NCI-H748 treated with DMSO at 0.1 percent for 48 hours (cell line): ENCODE data around the gene ATF7IP2.
A peak's percentile ranks its signal among the peaks of the same experiment; 100 is the strongest.
"Not testable (repeated sequence)": the region's sequence is repeated elsewhere in the genome, so short reads cannot be mapped to it uniquely, and the experiment has no call there.

Source experiments
- DNase-seq: peaks from one replicate; lab custom pipeline; 2025; lab: John Stamatoyannopoulos, UW

ATF7IP2 gene

DNA sequence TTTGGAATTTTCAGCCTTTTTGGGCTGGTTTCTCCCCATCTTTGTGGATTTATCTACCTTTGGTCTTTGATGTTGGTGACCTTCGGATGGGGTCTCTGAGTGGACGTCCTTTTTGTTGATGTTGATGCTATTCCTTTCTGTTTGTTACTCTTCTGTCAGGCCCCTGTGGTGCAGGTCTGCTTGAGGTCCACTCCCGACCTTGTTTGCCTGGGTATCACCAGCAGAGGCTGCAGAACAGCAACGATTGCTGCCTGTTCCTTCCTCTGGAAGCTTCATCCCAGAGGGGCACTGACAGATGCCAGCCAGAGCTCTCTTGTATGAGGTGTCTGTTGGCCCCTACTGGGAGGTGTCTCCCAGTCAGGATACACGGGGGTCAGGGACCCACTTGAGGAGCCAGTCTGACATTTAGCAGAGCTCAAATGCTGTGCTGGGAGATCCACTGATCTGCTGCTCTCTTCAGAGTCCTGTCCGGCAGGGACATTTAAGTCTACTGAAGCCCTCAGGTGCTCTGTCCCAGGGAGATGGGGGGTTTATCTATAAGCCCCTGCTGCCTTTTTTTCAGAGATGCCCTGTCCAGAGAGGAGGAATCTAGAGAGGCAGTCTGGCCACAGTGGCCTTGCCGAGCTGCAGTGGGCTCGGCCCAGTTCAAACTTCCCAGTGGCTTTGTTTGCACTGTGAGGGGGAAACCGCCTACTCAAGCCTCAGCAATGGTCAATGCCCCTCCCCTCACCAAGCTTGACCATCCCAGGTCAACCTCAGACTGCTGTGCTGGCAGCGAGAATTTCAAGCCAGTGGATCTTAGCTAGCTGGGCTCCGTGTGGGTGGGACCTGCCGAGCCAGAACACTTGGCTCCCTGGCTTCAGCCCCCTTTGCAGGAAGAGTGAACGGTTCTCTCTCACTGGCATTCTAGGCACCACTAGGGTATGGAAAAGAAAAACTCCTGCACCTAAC lies 66.6 kb downstream of the ATF7IP2 start:
- not testable (repeated sequence) for DNase-seq

DNA sequence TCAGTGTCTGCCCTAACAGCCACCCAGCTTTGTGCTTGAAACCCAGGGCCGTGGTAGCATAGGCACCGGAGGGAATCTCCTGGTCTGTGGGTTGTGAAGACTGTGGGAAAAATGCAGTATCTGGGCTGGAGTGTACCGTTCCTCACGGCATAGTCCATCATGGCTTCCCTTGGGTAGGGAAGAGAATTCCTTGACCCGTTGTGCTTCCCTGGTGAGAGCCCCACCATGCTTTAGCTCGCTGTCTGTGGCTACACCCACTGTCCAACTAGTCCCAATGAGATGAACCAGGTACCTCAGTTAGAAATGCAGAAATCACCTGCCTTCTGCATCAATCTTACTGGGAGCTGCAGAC lies 67.3 kb downstream of the ATF7IP2 start:
- DNase-seq: no peak

DNA sequence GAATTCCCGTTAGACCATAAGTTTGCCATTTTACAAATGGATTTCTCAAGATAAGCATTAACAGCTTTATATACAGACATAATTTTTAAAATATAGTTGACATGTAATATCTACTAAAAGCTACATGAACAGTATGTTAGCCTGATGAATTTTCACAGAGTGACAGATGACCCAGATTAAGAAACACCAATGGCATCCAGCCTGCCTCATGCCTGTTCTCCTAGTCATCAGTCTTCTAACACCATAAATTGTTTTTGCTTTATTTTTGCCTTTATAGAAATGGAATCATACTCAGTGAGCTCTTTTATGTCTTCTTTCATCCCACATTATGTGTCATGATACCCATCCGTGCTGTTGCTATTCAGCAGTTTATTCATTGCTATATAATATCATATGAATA lies 80.0 kb downstream of the ATF7IP2 start:
- no peak for DNase-seq

DNA sequence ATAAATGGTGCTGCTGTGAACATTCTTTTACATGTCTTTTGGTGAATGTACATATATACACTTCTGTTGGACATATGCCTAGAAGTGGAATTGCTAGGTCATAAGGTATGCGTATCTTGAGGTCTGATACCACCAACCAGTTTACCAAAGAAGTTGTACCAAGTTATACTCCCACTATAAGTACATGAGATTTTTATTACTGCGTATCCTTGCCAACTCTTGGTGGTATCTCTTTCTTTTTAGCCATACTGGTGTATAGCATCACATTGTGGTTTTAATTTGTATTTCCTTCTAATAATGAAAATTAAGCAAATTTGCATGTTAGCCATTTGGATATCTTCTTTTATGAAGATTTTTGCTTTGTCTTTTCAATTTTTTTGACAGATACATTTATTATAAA lies 80.5 kb downstream of the ATF7IP2 start:
- DNase-seq: no peak

DNA sequence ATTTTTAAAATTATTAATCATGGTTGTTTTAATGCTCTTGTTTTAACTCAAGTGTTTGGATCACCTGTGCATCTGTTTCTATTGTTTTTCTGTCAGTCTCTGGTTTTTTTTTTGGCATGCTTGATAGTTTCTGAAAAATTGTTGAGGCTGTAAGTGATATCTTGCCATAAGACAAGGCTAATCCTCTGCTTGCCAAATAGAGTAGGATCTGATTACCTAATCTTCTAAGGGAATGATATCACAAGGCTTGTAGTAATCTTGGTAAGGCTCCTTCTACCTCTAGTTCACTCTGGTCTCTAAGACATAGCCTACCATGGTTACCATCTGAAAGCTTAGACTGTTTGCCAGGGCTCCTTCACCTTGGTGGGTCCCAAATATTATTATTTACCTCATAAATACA lies 81.0 kb downstream of the ATF7IP2 start:
- DNase-seq: no peak

DNA sequence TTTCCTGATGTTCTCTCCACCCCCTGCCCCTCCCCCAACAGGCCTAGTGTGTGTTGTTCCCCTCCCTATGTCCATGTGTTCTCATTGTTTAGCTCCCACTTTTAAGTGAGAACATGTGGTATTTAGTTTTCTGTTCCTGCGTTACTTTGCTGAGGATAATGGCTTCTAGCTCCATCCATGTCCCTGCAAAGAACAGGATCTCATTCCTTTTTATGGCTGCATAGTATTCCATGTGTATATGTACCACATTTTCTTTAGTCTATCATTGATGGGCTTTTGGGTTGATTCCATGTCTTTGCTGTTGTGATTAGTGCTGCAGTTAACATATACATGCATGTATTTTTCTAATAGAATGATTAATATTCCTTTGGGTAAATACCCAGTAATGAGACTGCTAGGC lies 90.8 kb downstream of the ATF7IP2 start:
- not testable (repeated sequence) for DNase-seq

DNA sequence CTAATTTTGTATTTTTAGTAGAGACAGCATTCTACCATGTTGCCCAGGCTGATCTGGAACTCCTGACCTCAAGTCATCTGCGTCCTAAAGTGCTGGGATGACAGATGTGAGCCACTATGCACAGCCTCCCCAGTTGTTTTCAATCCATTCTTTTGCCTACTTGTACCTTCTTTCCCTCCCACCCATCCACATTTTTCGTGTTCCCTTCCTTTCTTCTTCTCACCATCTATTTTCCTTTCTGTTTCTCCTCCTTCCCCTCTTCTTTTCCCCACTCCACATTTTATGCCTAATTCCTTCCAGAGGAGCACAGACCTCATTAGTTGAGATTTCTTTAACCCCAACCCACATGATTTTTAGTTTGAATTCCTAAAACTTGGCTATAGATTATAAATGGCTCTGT lies 94.3 kb downstream of the ATF7IP2 start:
- DNase-seq: no peak

DNA sequence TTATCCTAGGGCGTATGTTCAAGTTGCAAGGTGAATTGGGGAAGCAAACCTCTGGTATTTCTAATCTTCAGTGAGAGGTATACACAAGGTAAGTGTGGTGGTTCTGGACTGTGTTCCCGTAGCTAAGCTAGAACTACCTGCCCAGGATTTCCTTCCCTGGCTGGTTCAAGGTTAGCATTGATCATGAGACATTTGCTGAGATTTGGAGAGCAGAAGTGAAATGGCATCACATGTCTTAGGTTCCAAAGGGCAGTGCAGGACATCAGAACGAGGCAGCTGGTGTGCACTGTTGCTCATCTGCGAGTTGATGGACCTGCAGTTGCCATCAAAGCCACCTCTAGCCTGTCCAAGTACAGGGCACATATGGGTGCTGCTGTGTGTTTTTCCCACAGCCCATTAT lies 99.3 kb downstream of the ATF7IP2 start:
- no peak for DNase-seq

DNA sequence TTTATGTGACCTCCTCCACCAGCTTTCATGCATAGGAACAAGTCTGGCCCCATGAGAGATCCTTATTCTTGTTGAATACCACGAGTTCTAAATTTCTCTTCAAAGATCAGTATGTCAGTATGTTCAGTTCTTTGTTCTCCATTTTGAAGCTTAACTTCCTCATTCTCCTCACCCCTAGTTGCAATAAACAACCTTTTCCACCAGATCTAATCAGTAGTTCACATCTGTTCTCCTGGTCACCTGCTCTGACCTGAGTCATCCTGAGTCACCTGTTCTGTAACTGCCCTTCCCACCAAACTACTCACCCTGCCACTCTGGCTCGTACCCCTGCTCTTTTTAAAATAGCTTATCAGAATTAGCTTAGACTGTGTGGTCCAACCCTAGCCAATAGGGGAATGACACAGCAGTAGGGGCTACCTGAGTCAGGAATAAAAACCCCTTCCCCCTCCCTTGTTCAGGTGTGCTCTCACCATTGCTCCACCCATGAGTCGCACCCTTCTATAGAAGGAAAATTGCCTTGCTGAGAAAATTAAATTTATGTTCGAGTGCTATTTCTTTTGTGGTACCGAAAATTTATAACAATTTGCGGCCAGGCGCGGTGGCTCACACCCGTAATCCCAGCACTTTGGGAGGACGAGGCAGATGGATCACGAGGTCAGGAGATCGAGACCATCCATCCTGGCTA lies 100.0 kb downstream of the ATF7IP2 start:
- no peak for DNase-seq

DNA sequence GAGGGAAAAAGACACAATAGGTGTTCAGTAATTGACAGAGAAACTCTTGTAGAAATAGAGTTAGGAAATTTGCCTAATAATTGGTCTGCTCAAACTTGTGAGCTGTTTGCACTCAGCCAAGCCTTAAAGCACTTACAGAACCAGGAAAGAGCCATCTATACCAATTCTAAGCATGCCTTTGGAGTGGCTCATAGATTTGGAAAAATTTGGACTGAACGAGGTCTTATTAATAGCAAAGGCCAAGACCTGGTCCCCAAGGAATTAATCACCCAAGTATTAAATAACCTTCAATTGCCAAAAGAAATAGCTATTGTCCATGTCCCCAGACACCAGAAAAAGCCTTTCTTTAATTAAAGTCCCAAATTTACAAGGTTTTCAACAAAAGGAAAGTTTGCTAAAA lies 104.3 kb downstream of the ATF7IP2 start:
- DNase-seq: no peak

DNA sequence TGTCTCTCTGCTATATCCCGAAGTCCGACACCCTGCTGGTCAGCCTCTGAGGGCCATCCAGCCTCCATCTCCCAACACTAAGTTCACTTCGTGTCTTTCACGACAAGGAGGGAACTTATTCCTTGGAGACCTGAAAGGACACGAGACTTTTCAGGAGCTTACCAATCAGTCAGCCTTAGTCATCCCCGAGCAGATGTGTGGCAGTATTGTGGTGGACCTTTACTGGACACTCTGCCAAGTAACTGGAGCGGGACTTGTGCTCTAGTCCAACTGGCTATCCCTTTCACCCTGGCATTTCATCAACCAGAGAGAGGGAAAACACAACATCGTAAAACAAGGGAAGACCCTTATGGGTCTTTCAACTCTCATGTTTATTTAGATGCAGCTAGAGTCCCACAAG lies 107.4 kb downstream of the ATF7IP2 start:
- no peak for DNase-seq

DNA sequence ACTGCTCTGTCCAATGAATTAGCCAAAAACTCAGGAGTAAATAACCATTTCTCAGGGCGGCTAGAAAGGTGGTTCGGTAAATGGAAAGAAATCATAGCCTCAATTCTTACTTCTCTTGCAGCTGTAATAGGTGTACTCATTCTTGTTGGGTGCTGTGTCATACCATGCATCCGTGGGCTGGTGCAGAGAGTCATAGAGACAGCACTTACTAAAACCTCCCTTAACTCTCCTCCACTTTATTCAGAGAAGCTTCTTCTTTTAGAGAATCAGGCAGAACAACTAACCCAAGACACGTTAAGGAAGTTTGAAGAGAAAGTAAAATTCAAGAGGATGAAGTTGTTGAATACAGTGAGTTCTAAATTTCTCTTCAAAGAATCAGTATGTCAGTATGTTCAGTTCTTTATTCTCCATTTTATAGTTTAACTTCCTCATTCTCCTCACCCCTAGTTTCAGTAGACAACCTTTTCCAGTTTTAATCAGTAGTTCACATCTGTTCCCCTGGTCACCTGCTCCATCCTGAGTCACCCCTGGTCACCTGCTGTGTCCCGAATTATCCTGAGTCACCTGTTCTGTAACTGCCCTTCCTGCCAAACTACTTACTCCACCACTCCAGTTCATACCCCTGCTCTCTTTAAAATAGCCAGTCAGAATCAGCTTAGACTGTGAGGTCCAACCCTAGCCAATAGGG lies 108.6 kb downstream of the ATF7IP2 start:
- DNase-seq: no peak

DNA sequence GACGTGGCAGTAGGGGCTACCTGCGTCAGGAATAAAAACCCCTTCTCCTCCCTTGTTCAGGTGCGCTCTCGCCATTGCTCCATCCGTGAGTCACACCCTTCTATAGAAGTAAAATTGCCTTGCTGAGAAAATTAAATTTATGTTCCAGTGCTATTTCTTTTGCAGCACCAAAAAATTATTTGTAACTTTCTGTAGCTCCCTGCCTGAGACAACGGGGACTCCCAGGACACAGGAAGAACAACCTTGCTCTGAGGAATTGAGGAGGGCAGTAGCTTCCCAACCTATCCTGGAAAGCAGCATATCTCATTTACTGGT lies 109.1 kb downstream of the ATF7IP2 start:
- DNase-seq: no peak

DNA sequence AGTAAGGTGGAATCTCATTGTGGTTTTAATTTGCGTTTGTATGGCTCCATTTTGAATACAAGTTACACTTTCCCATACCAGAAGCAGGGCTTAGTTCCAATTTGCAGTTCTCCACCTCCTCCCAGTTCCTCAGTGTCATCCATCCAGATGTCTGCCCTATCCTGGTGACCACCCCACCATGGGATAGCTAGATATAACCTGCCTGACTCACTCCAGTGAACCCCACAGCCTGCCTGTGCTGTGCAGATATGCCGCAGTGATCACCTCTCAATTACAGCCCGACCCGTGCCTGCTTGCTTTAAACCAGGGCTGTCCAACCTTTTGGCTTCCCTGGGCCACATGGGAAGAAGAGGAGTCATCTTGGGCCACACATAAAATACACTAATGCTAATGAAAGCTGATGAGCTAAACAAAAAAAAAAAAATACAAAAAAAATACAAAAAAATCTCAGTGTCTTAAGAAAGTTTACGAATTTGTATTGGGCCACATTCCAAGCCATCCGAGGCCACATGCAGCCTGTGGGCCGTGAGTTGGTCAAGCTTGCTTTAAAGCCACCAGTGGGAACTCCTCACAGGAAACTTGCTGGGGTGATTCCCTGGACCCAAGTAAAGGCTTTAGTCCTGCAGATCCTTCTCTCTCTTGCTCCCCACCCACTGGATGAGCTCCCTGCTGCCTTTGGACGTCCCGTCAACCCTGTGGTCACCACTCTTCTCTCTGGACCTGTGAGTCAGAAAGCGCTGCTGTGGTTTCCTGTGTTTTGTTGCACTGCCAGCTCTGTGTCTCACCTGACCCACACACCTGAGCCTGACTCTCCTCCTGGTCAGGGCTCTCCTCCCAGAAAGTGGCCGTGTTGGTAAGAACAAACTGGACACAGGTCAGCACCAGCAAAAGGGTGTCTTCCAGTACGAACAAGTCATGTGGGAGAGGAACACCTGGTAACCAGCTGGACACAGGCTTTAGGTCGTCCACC lies 111.6 kb downstream of the ATF7IP2 start:
- DNase-seq: no peak

DNA sequence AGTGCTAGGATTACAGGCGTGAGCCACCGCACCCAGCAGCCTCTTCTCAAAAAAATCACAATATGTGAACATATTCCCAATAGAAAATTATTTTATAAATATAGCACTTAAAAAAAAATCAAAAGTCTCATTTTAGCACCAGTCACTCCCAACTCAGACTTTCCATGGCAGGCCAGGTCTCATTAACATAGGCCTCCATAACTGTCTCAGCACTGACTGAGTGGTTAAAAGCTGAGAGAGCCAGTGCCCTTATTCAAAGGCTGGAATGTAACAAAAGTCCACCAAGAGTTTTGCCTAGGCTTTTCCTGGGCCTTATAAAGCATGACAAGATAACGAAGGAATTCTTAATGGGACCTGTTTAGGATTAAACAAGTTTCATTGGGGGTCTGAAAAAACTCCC lies 114.7 kb downstream of the ATF7IP2 start:
- DNase-seq: no peak

DNA sequence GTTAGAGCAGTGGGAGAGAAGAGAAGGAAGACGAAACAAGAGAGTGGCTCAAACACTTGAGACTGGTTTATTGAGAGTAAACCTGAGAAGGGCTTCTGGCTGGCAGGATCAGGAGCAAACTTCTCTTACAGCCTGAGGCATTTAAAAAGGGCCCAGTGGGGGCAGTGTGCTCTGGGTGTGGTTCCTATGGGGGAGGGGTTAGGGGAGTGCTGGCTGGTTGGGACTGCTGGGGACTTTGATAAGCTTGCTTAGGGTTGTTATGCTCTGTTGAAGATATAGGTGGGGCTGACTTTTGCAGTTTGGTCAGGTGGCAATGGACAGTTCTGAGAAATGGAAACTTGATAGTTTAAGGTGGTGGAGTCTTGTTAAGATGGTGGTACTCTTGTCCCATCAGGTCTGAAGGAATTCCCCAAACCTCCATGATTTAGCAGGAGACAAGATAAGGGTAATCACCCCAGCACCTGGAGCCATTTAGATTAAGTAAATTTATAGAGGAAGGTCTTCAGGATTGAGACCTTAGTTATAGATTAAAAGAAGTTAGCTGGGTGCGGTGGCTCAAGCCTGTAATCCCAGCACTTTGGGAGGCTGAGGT lies 115.3 kb downstream of the ATF7IP2 start:
- no peak for DNase-seq

DNA sequence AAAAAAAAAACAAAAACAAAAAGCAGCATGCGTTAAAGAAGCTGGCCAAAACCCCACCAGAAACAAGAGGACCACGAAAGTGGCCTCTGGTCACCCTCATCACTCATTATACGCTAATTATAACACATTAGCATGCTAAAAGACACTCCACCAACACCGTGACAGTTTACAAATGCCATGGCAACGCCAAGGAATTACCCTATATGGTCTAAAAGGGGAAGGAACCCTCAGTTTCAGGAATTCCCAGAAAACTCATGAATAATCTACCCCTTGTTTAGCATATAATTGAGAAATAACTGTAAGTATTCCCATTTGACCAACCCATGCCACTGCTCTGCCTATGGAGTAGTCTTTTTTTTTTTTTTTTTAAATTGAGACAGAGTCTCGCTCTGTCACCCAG lies 116.9 kb downstream of the ATF7IP2 start:
- DNase-seq: no peak

DNA sequence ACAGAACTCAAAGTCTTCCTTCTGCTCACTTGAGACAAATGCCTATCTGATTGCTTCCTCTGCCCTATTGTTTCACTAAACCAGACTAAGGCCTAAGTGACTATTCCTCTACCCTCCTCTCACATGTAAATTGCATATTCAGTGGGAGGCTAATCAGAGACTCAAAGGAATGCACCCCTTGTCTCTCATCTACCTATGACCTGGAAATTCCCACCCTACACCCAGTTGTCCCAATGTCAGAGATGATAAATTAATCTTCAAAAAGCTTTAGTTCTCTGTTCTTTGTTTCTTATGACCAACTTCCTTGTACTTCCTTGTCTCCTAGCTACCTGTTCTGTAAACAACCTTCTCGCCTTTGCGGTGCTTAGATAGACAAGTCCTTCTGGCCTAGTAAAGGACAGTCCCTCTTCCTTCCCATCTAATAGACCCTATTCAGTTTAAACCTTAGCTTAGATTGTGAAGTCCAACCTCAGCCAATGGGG lies 118.6 kb downstream of the ATF7IP2 start:
- no peak for DNase-seq

DNA sequence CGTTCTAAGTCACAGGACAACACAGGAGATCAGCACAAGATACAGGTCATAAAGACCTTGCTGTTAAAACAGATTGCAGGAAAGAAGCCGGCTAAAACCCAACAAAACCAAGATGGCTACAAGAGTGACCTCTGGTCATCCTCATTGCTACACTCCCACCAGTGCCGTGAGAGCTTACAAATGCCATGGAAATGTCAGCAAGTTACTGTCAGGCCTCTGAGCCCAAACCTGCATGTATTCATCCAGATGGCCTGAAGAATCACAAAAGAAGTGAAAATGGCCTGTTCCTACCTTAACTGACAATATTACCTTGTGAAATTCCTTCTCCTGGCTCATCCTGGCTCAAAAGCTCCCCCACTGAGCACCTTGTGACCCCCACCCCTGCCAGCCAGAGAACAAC lies 119.4 kb downstream of the ATF7IP2 start:
- not testable (repeated sequence) for DNase-seq

DNA sequence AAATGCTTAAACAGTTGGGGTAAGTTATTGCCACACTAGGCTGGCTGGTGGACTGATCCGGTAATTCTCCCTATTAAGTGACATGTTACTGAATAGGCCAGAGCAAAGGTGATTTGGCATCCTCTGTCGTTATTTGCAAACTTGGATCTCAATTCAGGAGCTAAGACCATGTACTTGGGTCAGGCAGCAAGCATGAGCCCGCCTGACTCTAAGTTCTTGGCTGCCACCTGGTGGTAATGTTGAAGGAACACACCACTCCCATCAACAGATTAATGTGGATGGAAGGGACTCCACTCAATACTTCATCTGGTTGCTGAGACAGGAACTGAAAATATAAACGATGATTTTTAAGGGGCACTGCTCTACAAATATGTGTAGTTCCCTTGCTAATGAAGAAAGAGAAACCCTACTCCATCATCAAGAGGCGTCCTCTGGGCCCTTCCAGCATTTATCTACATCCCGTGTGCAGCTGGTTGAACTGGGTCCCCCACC lies 123.7 kb downstream of the ATF7IP2 start:
- DNase-seq: peak; percentile 34

DNA sequence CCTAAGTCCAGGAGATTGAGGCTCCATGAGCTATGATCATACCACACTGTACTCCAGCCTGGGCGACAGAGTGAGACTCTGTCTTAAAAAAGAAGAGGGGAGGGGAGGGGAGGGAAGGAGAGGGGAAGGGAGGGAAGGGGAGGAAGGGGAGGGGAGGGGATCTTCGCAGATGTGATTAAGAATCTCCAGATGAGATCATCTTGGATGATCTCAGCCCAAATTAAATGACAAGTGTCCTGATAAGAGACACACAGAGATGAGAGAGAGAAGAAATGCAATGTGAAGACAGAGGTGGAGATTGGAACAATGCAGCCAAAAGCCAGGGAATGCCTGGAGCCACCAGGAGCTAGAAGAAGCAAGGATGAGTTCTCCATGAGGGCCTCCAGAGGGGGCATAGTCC lies 124.4 kb downstream of the ATF7IP2 start:
- no peak for DNase-seq
